GM20000 (cell line): ENCODE data around the gene TMEM170A.

Experiments used
- DNase-seq: peaks from one replicate; pipeline ENCODE4 v3.0.0; 2012; ENCODE audit warnings: low spot score
- TF ChIP-seq, protein P1 (sequence below): IDR thresholded peaks from 2 replicates; pipeline ENCODE4 v1.5.1; 2012; ENCODE audit warnings: mild to moderate bottlenecking, control low read depth; ENCODE audit errors: extremely low read depth, missing control alignments

Gene TMEM170A

GRCh38 chr16:75420987-75421819 lies 43.3 kb downstream of the TMEM170A start:
- TF ChIP-seq, protein P1, sequence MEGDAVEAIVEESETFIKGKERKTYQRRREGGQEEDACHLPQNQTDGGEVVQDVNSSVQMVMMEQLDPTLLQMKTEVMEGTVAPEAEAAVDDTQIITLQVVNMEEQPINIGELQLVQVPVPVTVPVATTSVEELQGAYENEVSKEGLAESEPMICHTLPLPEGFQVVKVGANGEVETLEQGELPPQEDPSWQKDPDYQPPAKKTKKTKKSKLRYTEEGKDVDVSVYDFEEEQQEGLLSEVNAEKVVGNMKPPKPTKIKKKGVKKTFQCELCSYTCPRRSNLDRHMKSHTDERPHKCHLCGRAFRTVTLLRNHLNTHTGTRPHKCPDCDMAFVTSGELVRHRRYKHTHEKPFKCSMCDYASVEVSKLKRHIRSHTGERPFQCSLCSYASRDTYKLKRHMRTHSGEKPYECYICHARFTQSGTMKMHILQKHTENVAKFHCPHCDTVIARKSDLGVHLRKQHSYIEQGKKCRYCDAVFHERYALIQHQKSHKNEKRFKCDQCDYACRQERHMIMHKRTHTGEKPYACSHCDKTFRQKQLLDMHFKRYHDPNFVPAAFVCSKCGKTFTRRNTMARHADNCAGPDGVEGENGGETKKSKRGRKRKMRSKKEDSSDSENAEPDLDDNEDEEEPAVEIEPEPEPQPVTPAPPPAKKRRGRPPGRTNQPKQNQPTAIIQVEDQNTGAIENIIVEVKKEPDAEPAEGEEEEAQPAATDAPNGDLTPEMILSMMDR = no peak
- DNase-seq = no peak

DNA sequence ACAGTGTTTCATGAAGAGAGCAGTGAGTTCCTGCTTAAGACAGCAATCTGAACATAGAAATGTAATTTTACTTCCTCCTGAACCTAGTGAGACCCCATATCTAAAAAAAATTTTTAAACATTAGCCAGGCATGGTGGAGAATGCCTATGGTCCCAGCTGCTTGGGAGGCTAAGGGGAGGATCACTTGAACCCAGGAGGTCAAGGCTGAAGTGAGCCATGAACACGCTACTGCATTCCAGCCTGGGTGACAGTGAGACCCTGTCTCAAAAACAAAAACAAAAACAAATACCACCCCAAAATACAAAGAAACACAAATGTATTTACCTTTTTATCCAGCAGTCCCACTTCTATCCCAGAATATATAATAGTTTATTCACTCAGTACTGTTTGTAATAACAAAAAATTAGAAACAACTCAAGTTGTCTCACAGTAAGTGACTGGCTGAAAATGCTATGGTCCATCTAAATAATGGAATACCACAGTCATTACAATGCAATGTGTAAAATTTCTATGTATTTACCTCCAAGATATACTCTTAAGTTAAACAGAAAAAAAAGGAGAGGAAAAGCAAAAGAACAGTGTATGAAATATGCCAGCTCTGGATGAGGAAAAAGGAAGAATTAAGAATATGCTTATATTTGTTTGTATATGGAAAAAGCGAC lies 47.5 kb downstream of the TMEM170A start:
- TF ChIP-seq, protein P1 = no peak
- no peak for DNase-seq

GRCh38 chr16:75415169-75415905 lies 49.2 kb downstream of the TMEM170A start:
- TF ChIP-seq, protein P1 = no peak

DNA sequence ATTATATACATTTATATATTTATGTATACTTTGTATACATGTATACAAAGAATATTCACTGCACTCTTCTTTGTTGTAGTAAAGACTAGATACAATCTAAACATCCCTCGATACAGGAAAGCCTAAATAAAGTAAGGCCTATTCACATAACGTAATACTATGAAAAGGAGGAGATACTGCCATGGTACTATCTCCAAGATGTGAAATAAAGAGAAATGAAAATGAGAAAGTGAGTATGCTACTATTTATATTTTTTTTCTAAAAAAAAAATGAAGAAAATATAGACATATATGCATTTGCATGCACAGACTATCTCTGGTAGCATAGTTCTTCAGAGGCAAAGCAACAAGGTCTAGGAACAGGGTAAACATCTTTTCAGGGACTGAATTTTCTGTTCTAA lies 50.5 kb downstream of the TMEM170A start:
- no peak for DNase-seq
- TF ChIP-seq, protein P1 = no peak

More at GRCh38 chr16:75415169-75415905, 49.2 kb downstream of the TMEM170A start:
- no peak for DNase-seq

DNA sequence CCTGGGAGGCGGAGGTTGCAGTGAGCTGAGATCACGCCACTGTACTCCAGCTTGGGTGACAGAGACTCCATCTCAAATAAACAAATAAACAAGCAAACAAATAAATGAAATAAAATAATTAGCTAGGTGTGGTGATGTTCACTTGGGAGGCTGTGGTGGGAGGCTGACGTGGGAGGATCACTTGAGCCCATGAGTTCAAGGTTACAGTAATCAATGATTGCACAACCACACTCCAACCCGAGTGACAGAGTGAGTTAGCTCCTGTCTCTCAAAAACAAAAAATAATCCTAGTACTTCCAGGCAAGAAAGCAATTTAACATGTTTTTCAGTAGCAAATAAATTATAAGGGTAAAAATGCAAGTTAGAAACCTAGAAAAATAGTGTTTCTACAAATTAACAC lies 57.5 kb downstream of the TMEM170A start:
- TF ChIP-seq, protein P1 = no peak

DNA sequence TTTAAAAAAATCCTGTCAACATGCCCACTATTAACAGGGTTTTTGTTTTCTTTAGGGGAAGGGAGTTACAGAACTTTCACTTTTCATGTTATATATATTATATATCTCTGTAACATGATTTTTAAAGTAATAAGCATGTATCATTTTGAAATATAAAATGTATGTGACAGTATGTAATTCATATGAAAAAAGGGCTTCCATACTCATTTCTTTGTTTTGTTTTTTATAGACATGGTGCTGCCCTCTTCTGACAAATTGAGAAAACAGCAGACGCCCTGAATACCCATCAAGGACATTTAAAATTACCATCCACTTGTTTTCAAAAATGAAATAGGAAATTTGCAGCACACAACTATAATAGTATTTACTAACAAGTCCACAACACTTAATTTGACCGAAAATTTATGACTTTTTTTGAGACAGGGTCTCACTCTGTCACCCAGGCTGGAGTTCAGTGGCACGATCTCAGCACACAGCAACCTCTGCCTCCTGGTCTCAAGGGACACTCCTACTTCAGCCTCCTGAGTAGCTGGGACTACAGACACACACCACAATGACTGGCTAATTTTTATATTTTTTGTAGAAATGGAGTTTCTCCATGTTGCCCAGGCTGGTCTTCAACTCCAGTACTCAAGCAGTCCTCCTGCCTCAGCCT lies 61.5 kb downstream of the TMEM170A start:
- DNase-seq = peak; percentile 38
- TF ChIP-seq, protein P1 = peak; percentile 37

More for the DNA sequence above, 57.5 kb downstream of the TMEM170A start:
- no peak for DNase-seq
